PC-9 (cell line): Measurements from ENCODE around the gene GAP43.

Experiments used
- EZH2 ChIP-seq: fragments of 200-600 bp; sonication (generic); IDR thresholded peaks from 2 replicates; pipeline ENCODE4 v1.8.0; 2017; ENCODE audit warnings: antibody characterized with exemption, low read depth
- TF ChIP-seq, protein P1 (sequence below): fragments of 200-600 bp; sonication (generic); conservative IDR thresholded peaks from 2 replicates; pipeline ENCODE4 v1.6.1; 2017; ENCODE audit warnings: mixed run types, antibody characterized with exemption, mild to moderate bottlenecking, moderate library complexity

- TF ChIP-seq, protein P1, sequence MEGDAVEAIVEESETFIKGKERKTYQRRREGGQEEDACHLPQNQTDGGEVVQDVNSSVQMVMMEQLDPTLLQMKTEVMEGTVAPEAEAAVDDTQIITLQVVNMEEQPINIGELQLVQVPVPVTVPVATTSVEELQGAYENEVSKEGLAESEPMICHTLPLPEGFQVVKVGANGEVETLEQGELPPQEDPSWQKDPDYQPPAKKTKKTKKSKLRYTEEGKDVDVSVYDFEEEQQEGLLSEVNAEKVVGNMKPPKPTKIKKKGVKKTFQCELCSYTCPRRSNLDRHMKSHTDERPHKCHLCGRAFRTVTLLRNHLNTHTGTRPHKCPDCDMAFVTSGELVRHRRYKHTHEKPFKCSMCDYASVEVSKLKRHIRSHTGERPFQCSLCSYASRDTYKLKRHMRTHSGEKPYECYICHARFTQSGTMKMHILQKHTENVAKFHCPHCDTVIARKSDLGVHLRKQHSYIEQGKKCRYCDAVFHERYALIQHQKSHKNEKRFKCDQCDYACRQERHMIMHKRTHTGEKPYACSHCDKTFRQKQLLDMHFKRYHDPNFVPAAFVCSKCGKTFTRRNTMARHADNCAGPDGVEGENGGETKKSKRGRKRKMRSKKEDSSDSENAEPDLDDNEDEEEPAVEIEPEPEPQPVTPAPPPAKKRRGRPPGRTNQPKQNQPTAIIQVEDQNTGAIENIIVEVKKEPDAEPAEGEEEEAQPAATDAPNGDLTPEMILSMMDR = no peak
- no peak for TF ChIP-seq EZH2
Measured at GRCh38 chr3:115697263-115698053, 74.1 kb downstream of the GAP43 start.
